Kidney (tissue), 14 donors: ENCODE data around the gene KBTBD13. TPM values are rescaled to one million over a fixed set of nuclear protein-coding genes. Genes with fewer than 3 reads are reported as not detected.

Experiments used
- DNase-seq, 5 donors: peaks; one replicate each; pipeline ENCODE4 v3.0.0-alpha.2; 2013 to 2020
- FAIRE-seq: peaks from 2 replicates; lab custom pipeline; 2012; peaks lifted over from hg19 to GRCh38; lab: Jason Lieb, UNC
- H3K27ac ChIP-seq, 2 donors: one replicate each; pipeline ENCODE4 v1.7.0; 2013; ENCODE audit warnings: low read depth in 2 of 2, low read length in 2 of 2, inconsistent platforms in 1 of 2
- H3K27me3 ChIP-seq: one replicate; pipeline ENCODE4 v1.7.1; 2013; ENCODE audit warnings: low read length, inconsistent platforms; ENCODE audit not compliant: control insufficient read depth, insufficient read depth
- H3K36me3 ChIP-seq, 3 donors: one replicate each; pipeline versions ENCODE4 v1.7.0 to v1.7.1; 2013; ENCODE audit warnings: low read length in 3 of 3, control low read depth in 1 of 3, inconsistent platforms in 1 of 3; ENCODE audit not compliant: insufficient read depth in 3 of 3, control insufficient read depth in 2 of 3
- H3K4me1 ChIP-seq, 3 donors: one replicate each; pipeline versions ENCODE4 v1.7.0 to v1.7.1; 2013; ENCODE audit warnings: low read length in 3 of 3, inconsistent platforms in 1 of 3, low read depth in 1 of 3; ENCODE audit not compliant: control insufficient read depth in 2 of 3, insufficient read depth in 2 of 3
- H3K4me3 ChIP-seq, 3 donors: one replicate each; pipeline versions ENCODE4 v1.7.0 to v1.8.1; 2013; ENCODE audit warnings: low read length in 3 of 3, control low read depth in 1 of 3, inconsistent platforms in 1 of 3
- H3K9ac ChIP-seq, 3 donors: one replicate each; pipeline versions ENCODE4 v1.7.0 to v1.7.1; 2013; ENCODE audit warnings: low read length in 3 of 3, control low read depth in 1 of 3, inconsistent platforms in 1 of 3
- H3K9me3 ChIP-seq, 3 donors: one replicate each; pipeline versions ENCODE4 v1.7.0 to v1.7.1; 2013; ENCODE audit warnings: low read length in 3 of 3, control low read depth in 1 of 3, inconsistent platforms in 1 of 3; ENCODE audit not compliant: control insufficient read depth in 2 of 3, insufficient read depth in 1 of 3
- intact Hi-C: fragments of 100-400 bp; cut with DNase I; formaldehyde crosslinking; loops from one replicate; pipeline ENCODE4 v1.11.1; 2022
- polyA plus RNA-seq: library from polyadenylated mRNA; stranded (reverse); fragments of 350-450 nt; fragmentation: Illumina TruSeq; extraction: RNeasy Lipid Tissue Mini Kit (QIAGEN cat#74804); gene quantifications from one replicate; pipeline ENCODE4 v1.2.3, GENCODE V29; 2014; ENCODE audit warnings: low read depth, low replicate concordance; ENCODE audit not compliant: insufficient read depth
- total RNA-seq: library from RNA; stranded (reverse); fragmentation: NEBNext Ultra II Directional; extraction: Animal tissue kit (Norgen Biotek cat#: 25700); gene quantifications from one replicate; pipeline ENCODE4 v1.2.1, GENCODE V29; 2021
- TF ChIP-seq, protein P1 (sequence below): IDR thresholded peaks from 3 replicates; pipeline ENCODE4 v1.5.1; 2012; ENCODE audit warnings: mild to moderate bottlenecking, moderate library complexity, borderline replicate concordance; ENCODE audit not compliant: insufficient read depth; ENCODE audit errors: extremely low read depth
- donor health status: control.
- donor health status: control.
- donor health status: control.
- donor health status: control.
- donor health status: control.
- donor health status: DM: yes; HTN: yes; CAD: no.
- donor health status: Normal renal cell carcinoma (clear cell type).

The KBTBD13 gene
- total and polyA plus RNA-seq, 2 donors from 2014 or later = 0.06 TPM; not detected in 1

DNA sequence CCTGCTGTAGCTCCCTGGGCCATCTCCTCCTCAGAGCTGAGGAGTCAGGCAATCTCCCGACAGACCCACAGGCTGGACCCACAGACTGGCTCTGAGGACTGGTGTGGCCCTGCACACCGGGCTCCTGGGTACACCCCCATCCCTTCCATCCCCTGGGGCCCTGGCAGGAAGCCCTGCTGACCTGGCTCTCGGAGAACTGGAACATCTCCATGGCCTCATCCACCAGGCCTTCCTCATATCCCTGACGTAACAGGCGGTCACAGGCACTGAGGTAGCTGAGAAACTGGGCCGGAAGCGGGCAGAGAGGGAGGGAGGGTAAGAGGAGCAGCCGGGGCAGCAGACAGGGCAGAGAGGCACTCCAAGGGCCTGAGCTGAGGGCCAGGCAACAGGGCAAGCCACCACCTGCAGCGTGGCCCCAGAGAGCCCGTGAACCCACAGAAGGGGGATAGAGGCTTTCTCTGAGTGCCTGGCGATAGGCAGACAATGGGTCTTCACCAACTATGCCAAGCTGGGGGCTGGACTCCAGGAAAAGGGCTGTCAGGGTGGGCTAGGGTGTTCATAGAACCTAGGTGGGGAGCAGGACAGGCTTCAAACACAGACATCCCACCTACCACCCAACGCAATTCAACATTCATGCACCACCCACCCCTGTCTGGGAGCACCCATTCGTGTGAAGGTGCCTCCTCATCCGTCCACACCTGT lies 17.9 kb downstream of the KBTBD13 start:
- H3K4me1 ChIP-seq = peaks cover 0 to 9% (median 9%) of the 10 kb centered on the region in 3 donors
- FAIRE-seq (no peak), DNase-seq (peak in 1 of 5 donors; percentile 33)
- TF ChIP-seq, protein P1, sequence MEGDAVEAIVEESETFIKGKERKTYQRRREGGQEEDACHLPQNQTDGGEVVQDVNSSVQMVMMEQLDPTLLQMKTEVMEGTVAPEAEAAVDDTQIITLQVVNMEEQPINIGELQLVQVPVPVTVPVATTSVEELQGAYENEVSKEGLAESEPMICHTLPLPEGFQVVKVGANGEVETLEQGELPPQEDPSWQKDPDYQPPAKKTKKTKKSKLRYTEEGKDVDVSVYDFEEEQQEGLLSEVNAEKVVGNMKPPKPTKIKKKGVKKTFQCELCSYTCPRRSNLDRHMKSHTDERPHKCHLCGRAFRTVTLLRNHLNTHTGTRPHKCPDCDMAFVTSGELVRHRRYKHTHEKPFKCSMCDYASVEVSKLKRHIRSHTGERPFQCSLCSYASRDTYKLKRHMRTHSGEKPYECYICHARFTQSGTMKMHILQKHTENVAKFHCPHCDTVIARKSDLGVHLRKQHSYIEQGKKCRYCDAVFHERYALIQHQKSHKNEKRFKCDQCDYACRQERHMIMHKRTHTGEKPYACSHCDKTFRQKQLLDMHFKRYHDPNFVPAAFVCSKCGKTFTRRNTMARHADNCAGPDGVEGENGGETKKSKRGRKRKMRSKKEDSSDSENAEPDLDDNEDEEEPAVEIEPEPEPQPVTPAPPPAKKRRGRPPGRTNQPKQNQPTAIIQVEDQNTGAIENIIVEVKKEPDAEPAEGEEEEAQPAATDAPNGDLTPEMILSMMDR = no peak
- H3K27me3 ChIP-seq = no peaks in the 10 kb centered on the region
- H3K9me3 ChIP-seq = no peaks in the 10 kb centered on the region
- no peak overlapping the region for H3K4me3 ChIP-seq
- H3K27ac ChIP-seq = peak overlapping the region in 1 of 2 donors; percentile 60
- intact Hi-C loops = no loop called here
- H3K36me3 ChIP-seq = peaks cover 2 to 16% (median 12%) of the 10 kb centered on the region in 3 donors
- H3K9ac ChIP-seq = no peak overlapping the region

DNA sequence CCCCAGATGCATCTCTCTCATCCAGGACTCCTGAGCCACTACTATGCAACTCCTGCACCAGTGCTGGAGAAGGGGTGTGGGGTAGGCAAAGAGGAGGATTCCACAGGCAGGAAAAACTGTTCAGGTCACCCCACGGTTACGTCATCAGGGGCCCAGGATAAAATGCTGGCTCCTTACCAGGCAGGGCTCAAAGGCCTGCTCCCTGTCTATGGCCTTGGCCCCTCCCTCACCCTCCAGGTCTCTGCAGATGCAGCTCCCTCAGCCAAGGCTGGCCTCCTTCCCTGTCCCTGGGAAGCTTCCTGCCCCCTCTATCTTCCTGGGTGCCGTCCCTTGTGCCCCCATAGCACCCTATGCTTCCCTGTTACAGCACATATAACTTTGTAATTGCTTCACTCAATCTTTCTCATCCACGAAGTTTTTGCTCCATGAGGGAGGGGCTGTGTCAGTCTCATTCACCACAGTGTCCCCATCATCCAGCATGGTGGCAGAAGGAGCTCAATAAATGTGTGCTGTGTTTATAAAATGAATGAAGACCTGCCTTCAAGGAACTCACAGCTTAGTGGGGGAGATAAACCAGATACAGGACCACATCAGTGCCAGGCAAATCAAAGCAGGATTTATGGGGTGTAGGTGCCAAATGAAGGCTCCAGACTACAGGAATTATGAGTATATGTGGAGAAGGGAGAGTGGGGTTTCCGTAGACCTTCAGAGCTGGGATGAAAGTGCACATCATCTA lies 18.6 kb downstream of the KBTBD13 start:
- Histone ChIP-seq H3K27me3 (no peaks in the 10 kb centered on the region), H3K36me3 (peaks cover 2 to 18% (median 12%) of the 10 kb centered on the region in 3 donors), H3K9ac (no peak overlapping the region), H3K4me1 (peaks cover 0 to 8% (median 7%) of the 10 kb centered on the region in 3 donors), H3K4me3 (no peak overlapping the region), H3K9me3 (no peaks in the 10 kb centered on the region), H3K27ac (peak overlapping the region in 1 of 2 donors; percentile 60)
- FAIRE-seq (no peak), DNase-seq (peak in 1 of 5 donors; percentile 25)
- TF ChIP-seq, protein P1 = no peak
- intact Hi-C loops = no loop called here

DNA sequence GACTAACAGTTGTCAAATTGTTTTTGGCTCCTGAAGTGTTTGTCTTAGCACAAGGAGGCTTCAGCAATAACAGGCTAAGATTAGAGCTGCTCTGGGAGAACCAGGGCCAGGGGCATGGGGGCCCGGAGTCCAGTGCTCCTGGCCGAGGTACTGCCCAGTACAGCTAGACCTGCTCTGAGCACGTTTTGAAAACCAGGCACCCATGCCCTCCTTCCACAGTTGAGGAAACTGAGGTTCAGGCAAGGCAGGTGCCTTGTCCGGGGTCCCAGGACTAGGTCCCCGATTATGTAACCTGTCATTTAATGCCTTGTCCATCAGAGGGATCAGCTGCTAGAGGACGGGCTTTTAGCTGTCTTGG lies 19.2 kb downstream of the KBTBD13 start:
- intact Hi-C loops = no loop called here
- Histone ChIP-seq H3K36me3 (peaks cover 2 to 18% (median 12%) of the 10 kb centered on the region in 3 donors), H3K27ac (no peak overlapping the region), H3K4me1 (peaks cover 0 to 8% (median 3%) of the 10 kb centered on the region in 3 donors), H3K9me3 (no peaks in the 10 kb centered on the region), H3K9ac (no peak overlapping the region), H3K27me3 (no peaks in the 10 kb centered on the region), H3K4me3 (no peak overlapping the region)
- DNase-seq (peak in 1 of 5 donors; percentile 7), FAIRE-seq (no peak)
- TF ChIP-seq, protein P1 = no peak
